Measurements from ENCODE around the gene DDA1. TPM values are rescaled to one million over a fixed set of nuclear protein-coding genes. Genes with fewer than 3 reads are reported as not detected.

The DDA1 gene
- total and polyA plus RNA-seq, 9 of the 15 experiments (the other 6 are each of a cell fraction or from before 2014, with no cell fraction given), result 1.4 to 83.8 (median 33.8) TPM

- TF ChIP-seq ZNF318 (IDR thresholded peaks at IDR 0.05; ENCODE audit: borderline replicate concordance in 1 of 2, low read depth in 1 of 2), result no peak
- no peak for TF ChIP-seq ZNF592 (IDR thresholded peaks at IDR 0.05)
- TF ChIP-seq RCOR1 (IDR thresholded peaks at IDR 0.05; ENCODE audit: borderline replicate concordance in 1 of 2, low read depth in 2 of 2, low read length in 2 of 2), result 0 out of 4 replicates have a peak, but pooled peaks of 1 of the 2 experiments have one; percentile 21
- no peak for TF ChIP-seq ZNF408 (CRISPR knock-in tag; IDR thresholded peaks at IDR 0.05; ENCODE audit: low read depth)
- no peak for TF ChIP-seq PREB (CRISPR knock-in tag; IDR thresholded peaks at IDR 0.05)
- TF ChIP-seq HNRNPH1 (optimal IDR thresholded peaks at IDR 0.05; ENCODE audit: low read depth, low read length), result no peak
- TF ChIP-seq HMG20A (CRISPR knock-in tag; conservative IDR thresholded peaks at IDR 0.05), result no peak
- no peak for TF ChIP-seq STAT5A (IDR thresholded peaks at IDR 0.05; ENCODE audit: borderline replicate concordance, low read length)
- no peak for TF ChIP-seq HEY1 (CRISPR knock-in tag; IDR thresholded peaks at IDR 0.05; ENCODE audit: borderline replicate concordance)
- TF ChIP-seq HMGN3 (IDR thresholded peaks at IDR 0.05; ENCODE audit: borderline replicate concordance, extremely low read depth, insufficient read length, low read depth, low read length), result peak; percentile 69
- TF ChIP-seq HDAC6 (IDR thresholded peaks at IDR 0.05; ENCODE audit: low read depth, low read length), result no peak
- TF ChIP-seq HNRNPLL (IDR thresholded peaks at IDR 0.05; ENCODE audit: low read depth, low read length, poor library complexity, severe bottlenecking), result no peak
Measured at GRCh38 chr19:17332677-17333581, 23.6 kb downstream of the DDA1 start (continued).

Measured in K562 (cell line).